Neural cell (in vitro differentiated cells): Measurements from ENCODE around the gene RELL2. TPM values are rescaled to one million over a fixed set of nuclear protein-coding genes. Genes with fewer than 3 reads are reported as not detected.

Source experiments
- H2AFZ ChIP-seq: fragments of 200-600, 300-800 bp; sonication (generic), shearing (Covaris generic); 2 replicates; pipeline ENCODE4 v1.6.0; 2014; ENCODE audit warnings: low read depth, mild to moderate bottlenecking, antibody characterized with exemption, low read length, moderate library complexity
- H3F3A ChIP-seq: fragments of 200-600 bp; shearing (Covaris generic); 2 replicates; pipeline ENCODE4 v1.6.1; 2016; ENCODE audit warnings: mild to moderate bottlenecking, moderate library complexity, mixed read lengths, antibody characterized with exemption, low read length; ENCODE audit not compliant: insufficient read depth, poor library complexity, severe bottlenecking
- H3K27ac ChIP-seq: fragments of 200-600, 300-800 bp; sonication (generic), shearing (Covaris generic); 2 replicates; pipeline ENCODE4 v1.5.1; 2014; ENCODE audit warnings: mild to moderate bottlenecking, low read length, moderate library complexity
- H3K27me3 ChIP-seq: fragments of 300-800, 200-600 bp; sonication (generic), shearing (Covaris generic); 2 replicates; pipeline ENCODE4 v1.6.0; 2014; ENCODE audit warnings: mild to moderate bottlenecking, low read depth, low read length, moderate library complexity; ENCODE audit not compliant: insufficient read depth
- H3K36me3 ChIP-seq: fragments of 300-800, 200-600 bp; sonication (generic), shearing (Covaris generic); 2 replicates; pipeline ENCODE4 v1.5.1; 2014; ENCODE audit warnings: mild to moderate bottlenecking, antibody characterized with exemption, low read length, moderate library complexity; ENCODE audit not compliant: insufficient read depth
- H3K4me2 ChIP-seq: fragments of 300-800, 200-600 bp; sonication (generic), shearing (Covaris generic); 2 replicates; pipeline ENCODE4 v1.6.0; 2014; ENCODE audit warnings: mild to moderate bottlenecking, low read length
- H3K4me3 ChIP-seq: fragments of 300-800, 200-600 bp; sonication (generic), shearing (Covaris generic); 2 replicates; pipeline ENCODE4 v1.5.1; 2014; ENCODE audit warnings: mild to moderate bottlenecking, low read length, moderate library complexity
- H3K79me2 ChIP-seq: fragments of 200-600 bp; shearing (Covaris generic); replicated peaks from 2 replicates; pipeline ENCODE4 v1.6.0; 2014; ENCODE audit warnings: mild to moderate bottlenecking, low read length, moderate library complexity; ENCODE audit not compliant: insufficient read depth
- H3K9ac ChIP-seq: fragments of 300-800, 200-600 bp; sonication (generic), shearing (Covaris generic); 2 replicates; pipeline ENCODE4 v1.6.1; 2016; ENCODE audit warnings: mild to moderate bottlenecking, low read length, mixed read lengths
- H3K9me2 ChIP-seq: fragments of 200-600 bp; shearing (Covaris generic); 2 replicates; pipeline ENCODE4 v1.6.1; 2016; ENCODE audit warnings: mild to moderate bottlenecking, low read length, mixed read lengths; ENCODE audit not compliant: insufficient read depth
- H3K9me3 ChIP-seq: fragments of 200-600, 300-800 bp; sonication (generic), shearing (Covaris generic); 2 replicates; pipeline ENCODE4 v1.6.1; 2016; ENCODE audit warnings: mild to moderate bottlenecking, mixed run types, low read length, moderate library complexity, mixed read lengths
- H4K20me1 ChIP-seq: fragments of 200-600 bp; shearing (Covaris generic); 2 replicates; pipeline ENCODE4 v1.6.1; 2016; ENCODE audit warnings: mild to moderate bottlenecking, mixed run types; ENCODE audit not compliant: insufficient read depth
- EP300 ChIP-seq: fragments of 450-650 bp; conservative IDR thresholded peaks from 2 replicates; pipeline ENCODE4 v1.6.1; 2014; ENCODE audit warnings: antibody characterized with exemption, mild to moderate bottlenecking, moderate library complexity; ENCODE audit not compliant: poor library complexity, severe bottlenecking
- EZH2 ChIP-seq: fragments of 200-600, 300-800 bp; shearing (Covaris generic), sonication (generic); IDR thresholded peaks from 2 replicates; pipeline ENCODE4 v1.6.1; 2014; ENCODE audit warnings: antibody characterized with exemption, low read length, borderline replicate concordance, mild to moderate bottlenecking; ENCODE audit not compliant: insufficient read depth, poor library complexity, severe bottlenecking
- MXI1 ChIP-seq: fragments of 450-650 bp; conservative IDR thresholded peaks from 2 replicates; pipeline ENCODE4 v1.6.1; 2014; ENCODE audit warnings: antibody characterized with exemption, mild to moderate bottlenecking; ENCODE audit not compliant: poor library complexity, severe bottlenecking
- POLR2AphosphoS5 ChIP-seq: IDR thresholded peaks from 2 replicates; pipeline ENCODE4 v1.6.1; 2012
- RAD21 ChIP-seq: fragments of 450-650 bp; conservative IDR thresholded peaks from 2 replicates; pipeline ENCODE4 v1.6.1; 2014; ENCODE audit warnings: antibody characterized with exemption, mild to moderate bottlenecking, moderate library complexity
- SMC3 ChIP-seq: fragments of 450-650 bp; conservative IDR thresholded peaks from 2 replicates; pipeline ENCODE4 v1.6.1; 2014; ENCODE audit warnings: antibody characterized with exemption, mild to moderate bottlenecking, moderate library complexity; ENCODE audit not compliant: poor library complexity
- TAF1 ChIP-seq: IDR thresholded peaks from 2 replicates; pipeline ENCODE4 v1.6.1; 2012; ENCODE audit warnings: low read depth
- polyA plus RNA-seq: library from polyadenylated mRNA; depleted of rRNA; stranded (reverse); fragments of >200 nt; gene quantifications from 2 replicates; pipeline ENCODE4 v1.2.3, GENCODE V29; 2014
- TF ChIP-seq, protein P1 (sequence below): fragments of 450-650 bp; IDR thresholded peaks from 2 replicates; pipeline ENCODE4 v1.5.1; 2014; ENCODE audit warnings: antibody characterized with exemption, mild to moderate bottlenecking, moderate library complexity; ENCODE audit not compliant: poor library complexity, severe bottlenecking
- TF ChIP-seq, protein P2 (sequence below): IDR thresholded peaks from 2 replicates; pipeline ENCODE4 v1.6.1; 2012; ENCODE audit warnings: borderline replicate concordance

The RELL2 gene
- polyA plus RNA-seq, 1 donor from 2014 or later, result 44.9 TPM

DNA sequence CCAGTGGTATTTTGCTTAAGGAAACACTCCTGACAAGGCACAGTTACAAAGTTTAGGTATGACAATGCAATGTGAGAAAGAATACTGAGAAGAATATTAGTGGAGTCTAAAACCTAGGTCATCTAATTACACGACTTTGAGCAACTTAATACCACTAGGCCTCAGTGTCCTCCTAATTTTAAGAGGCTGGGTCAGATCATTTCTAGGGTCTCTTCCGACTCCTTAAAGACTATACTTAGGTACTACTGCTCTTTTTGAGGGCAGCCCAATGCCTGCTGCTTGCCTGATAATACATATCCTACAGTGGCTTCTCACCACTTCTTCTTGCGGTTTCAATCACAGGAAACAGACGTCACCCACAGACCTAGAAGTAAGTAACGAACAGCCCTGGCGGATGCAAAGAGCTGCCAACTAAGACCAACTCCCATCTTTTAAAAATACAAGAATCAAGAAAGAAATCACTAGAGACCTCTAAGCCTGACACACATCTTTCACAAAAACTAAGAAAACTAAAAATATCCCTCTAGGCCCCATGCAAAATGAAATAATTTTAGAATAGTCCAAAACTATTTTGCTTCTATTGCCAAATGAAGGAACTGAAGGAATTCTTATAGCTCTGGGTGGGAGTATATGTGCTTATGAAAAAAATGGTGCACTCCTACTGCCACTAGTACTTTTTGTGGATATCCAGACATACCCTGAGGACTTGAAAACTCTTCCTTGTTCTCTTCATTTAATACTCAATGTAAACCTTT is 31.1 kb upstream of the RELL2 start:
- no peaks in the 10 kb centered on the region for H3F3A ChIP-seq
- no peaks in the 10 kb centered on the region for H3K9me2 ChIP-seq
- no peak overlapping the region for H3K27ac ChIP-seq
- no peak overlapping the region for H2AFZ ChIP-seq
- H3K4me3 ChIP-seq, result no peak overlapping the region
- H3K36me3 ChIP-seq, result no peaks in the 10 kb centered on the region
- H3K9ac ChIP-seq, result no peak overlapping the region
- no peaks in the 10 kb centered on the region for H3K9me3 ChIP-seq
- H3K79me2 ChIP-seq, result no peaks in the 10 kb centered on the region
- H3K4me2 ChIP-seq, result no peak overlapping the region
- TF ChIP-seq SMC3 (no peak), EP300 (no peak), POLR2AphosphoS5 (no peak), MXI1 (no peak), RAD21 (no peak), EZH2 (no peak), TAF1 (no peak)
- TF ChIP-seq, protein P1, sequence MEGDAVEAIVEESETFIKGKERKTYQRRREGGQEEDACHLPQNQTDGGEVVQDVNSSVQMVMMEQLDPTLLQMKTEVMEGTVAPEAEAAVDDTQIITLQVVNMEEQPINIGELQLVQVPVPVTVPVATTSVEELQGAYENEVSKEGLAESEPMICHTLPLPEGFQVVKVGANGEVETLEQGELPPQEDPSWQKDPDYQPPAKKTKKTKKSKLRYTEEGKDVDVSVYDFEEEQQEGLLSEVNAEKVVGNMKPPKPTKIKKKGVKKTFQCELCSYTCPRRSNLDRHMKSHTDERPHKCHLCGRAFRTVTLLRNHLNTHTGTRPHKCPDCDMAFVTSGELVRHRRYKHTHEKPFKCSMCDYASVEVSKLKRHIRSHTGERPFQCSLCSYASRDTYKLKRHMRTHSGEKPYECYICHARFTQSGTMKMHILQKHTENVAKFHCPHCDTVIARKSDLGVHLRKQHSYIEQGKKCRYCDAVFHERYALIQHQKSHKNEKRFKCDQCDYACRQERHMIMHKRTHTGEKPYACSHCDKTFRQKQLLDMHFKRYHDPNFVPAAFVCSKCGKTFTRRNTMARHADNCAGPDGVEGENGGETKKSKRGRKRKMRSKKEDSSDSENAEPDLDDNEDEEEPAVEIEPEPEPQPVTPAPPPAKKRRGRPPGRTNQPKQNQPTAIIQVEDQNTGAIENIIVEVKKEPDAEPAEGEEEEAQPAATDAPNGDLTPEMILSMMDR, result no peak
- TF ChIP-seq, protein P2, sequence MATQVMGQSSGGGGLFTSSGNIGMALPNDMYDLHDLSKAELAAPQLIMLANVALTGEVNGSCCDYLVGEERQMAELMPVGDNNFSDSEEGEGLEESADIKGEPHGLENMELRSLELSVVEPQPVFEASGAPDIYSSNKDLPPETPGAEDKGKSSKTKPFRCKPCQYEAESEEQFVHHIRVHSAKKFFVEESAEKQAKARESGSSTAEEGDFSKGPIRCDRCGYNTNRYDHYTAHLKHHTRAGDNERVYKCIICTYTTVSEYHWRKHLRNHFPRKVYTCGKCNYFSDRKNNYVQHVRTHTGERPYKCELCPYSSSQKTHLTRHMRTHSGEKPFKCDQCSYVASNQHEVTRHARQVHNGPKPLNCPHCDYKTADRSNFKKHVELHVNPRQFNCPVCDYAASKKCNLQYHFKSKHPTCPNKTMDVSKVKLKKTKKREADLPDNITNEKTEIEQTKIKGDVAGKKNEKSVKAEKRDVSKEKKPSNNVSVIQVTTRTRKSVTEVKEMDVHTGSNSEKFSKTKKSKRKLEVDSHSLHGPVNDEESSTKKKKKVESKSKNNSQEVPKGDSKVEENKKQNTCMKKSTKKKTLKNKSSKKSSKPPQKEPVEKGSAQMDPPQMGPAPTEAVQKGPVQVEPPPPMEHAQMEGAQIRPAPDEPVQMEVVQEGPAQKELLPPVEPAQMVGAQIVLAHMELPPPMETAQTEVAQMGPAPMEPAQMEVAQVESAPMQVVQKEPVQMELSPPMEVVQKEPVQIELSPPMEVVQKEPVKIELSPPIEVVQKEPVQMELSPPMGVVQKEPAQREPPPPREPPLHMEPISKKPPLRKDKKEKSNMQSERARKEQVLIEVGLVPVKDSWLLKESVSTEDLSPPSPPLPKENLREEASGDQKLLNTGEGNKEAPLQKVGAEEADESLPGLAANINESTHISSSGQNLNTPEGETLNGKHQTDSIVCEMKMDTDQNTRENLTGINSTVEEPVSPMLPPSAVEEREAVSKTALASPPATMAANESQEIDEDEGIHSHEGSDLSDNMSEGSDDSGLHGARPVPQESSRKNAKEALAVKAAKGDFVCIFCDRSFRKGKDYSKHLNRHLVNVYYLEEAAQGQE, result no peak
- H3K27me3 ChIP-seq, result no peaks in the 10 kb centered on the region
- no peaks in the 10 kb centered on the region for H4K20me1 ChIP-seq

DNA sequence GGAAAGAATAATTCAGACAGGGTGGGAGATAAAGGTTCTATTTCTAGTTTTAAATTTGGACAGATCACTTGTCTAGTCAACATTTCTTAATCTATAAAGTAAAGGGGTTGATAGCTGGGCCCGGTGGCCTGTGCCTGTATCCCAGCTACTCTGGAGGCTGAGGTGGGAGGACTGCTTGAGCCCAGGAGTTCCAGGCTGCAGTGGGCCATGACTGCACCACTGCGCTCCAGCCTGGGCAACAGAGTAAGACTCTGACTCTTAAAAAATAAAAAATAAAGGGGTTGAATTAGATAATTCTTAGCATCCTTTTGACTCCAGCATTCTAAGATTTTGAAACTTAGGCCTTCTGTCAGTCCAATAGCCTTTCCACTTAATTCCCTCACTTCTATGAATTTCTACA is 28.8 kb upstream of the RELL2 start:
- Histone ChIP-seq H3K9me3 (no peaks in the 10 kb centered on the region), H3K36me3 (no peaks in the 10 kb centered on the region), H3K9me2 (no peaks in the 10 kb centered on the region), H3K4me3 (no peak overlapping the region), H3K27me3 (no peaks in the 10 kb centered on the region), H3K79me2 (peaks cover 9% of the 10 kb centered on the region), H4K20me1 (no peaks in the 10 kb centered on the region), H3K4me2 (no peak overlapping the region), H3K9ac (no peak overlapping the region), H2AFZ (no peak overlapping the region), H3F3A (no peaks in the 10 kb centered on the region), H3K27ac (no peak overlapping the region)
- TF ChIP-seq, protein P1, result no peak
- no peak for TF ChIP-seq MXI1
- TF ChIP-seq POLR2AphosphoS5, result no peak
- TF ChIP-seq EP300, result no peak
- no peak for TF ChIP-seq EZH2
- TF ChIP-seq TAF1, result no peak
- no peak for TF ChIP-seq SMC3
- TF ChIP-seq, protein P2, result no peak
- TF ChIP-seq RAD21, result no peak
